OCI-LY3 (cell line): Measurements from ENCODE around the gene GTF3C2.
A peak's percentile ranks its signal among the peaks of the same experiment; 100 is the strongest.
"Not testable (repeated sequence)": the region's sequence is repeated elsewhere in the genome, so short reads cannot be mapped to it uniquely, and the experiment has no call there.

Experiments used
- H2AFZ ChIP-seq: fragments of 200-600, 300-600 bp; shearing (Covaris generic); 2 replicates; pipeline ENCODE4 v1.6.0; 2014; ENCODE audit warnings: antibody characterized with exemption, low read depth, low read length
- H3K27ac ChIP-seq: fragments of 200-600, 300-600 bp; sonication (generic); 2 replicates; pipeline ENCODE4 v1.5.1; 2014; ENCODE audit warnings: mild to moderate bottlenecking, low read length, moderate library complexity, mixed read lengths
- H3K27me3 ChIP-seq: fragments of 200-600, 300-600 bp; sonication (generic); 2 replicates; pipeline ENCODE4 v1.6.1; 2014; ENCODE audit warnings: low read depth, low read length, mixed read lengths
- H3K36me3 ChIP-seq: fragments of 200-600, 300-600 bp; sonication (generic); replicated peaks from 2 replicates; pipeline ENCODE3; 2014; ENCODE audit warnings: low read depth, low read length, mixed read lengths
- H3K4me1 ChIP-seq: fragments of 300-600, 200-600 bp; sonication (generic); 2 replicates; pipeline ENCODE4 v1.6.1; 2014; ENCODE audit warnings: low read length, mixed read lengths
- H3K4me2 ChIP-seq: fragments of 200-600, 300-600 bp; sonication (generic); 2 replicates; pipeline ENCODE4 v1.6.1; 2014; ENCODE audit warnings: low read length, mixed read lengths
- H3K4me3 ChIP-seq: fragments of 300-600, 200-600 bp; sonication (generic); 2 replicates; pipeline ENCODE4 v1.5.1; 2014; ENCODE audit warnings: antibody characterized with exemption, mild to moderate bottlenecking, low read length, moderate library complexity
- H3K79me2 ChIP-seq: fragments of 300-600, 200-600 bp; shearing (Covaris generic); 2 replicates; pipeline ENCODE4 v1.6.1; 2014; ENCODE audit warnings: mild to moderate bottlenecking, low read length, mixed read lengths
- H3K9ac ChIP-seq: fragments of 300-600, 200-600 bp; shearing (Covaris generic); 2 replicates; pipeline ENCODE4 v1.6.0; 2014; ENCODE audit warnings: mild to moderate bottlenecking, low read length, moderate library complexity
- H3K9me3 ChIP-seq: fragments of 200-600, 300-600 bp; shearing (Covaris generic); 2 replicates; pipeline ENCODE4 v1.6.1; 2014; ENCODE audit warnings: low read length, mixed read lengths; ENCODE audit not compliant: insufficient read depth
- H4K20me1 ChIP-seq: fragments of 200-600, 300-600 bp; sonication (generic); 2 replicates; pipeline ENCODE4 v1.6.1; 2016; ENCODE audit warnings: low read length, mixed read lengths; ENCODE audit not compliant: insufficient read depth
- EZH2phosphoT487 ChIP-seq: fragments of 200-600 bp; shearing (Covaris generic); IDR thresholded peaks from 2 replicates; pipeline ENCODE4 v1.6.1; 2018; ENCODE audit warnings: antibody characterized with exemption, mixed run types, low read depth
- TF ChIP-seq, protein P1 (sequence below): fragments of 200-600, 300-600 bp; sonication (generic); IDR thresholded peaks from 2 replicates; pipeline ENCODE4 v1.5.1; 2014; ENCODE audit warnings: antibody characterized with exemption, low read length, low read depth

The GTF3C2 gene

GRCh38 chr2:27303093-27304025 is 53.2 kb downstream of the GTF3C2 start:
- Histone ChIP-seq H3K27me3 (no peaks in the 10 kb centered on the region), H3K79me2 (no peaks in the 10 kb centered on the region), H3K4me3 (peak overlapping the region; percentile 91), H3K9ac (peak overlapping the region; percentile 70), H4K20me1 (no peaks in the 10 kb centered on the region), H3K4me1 (peaks cover 4% of the 10 kb centered on the region), H3K27ac (peak overlapping the region; percentile 10; the same call in 1 of the 2 replicates), H3K4me2 (peak overlapping the region; percentile 94), H2AFZ (peak overlapping the region; percentile 100), H3K9me3 (no peaks in the 10 kb centered on the region), H3K36me3 (no peaks in the 10 kb centered on the region)
- TF ChIP-seq, protein P1, sequence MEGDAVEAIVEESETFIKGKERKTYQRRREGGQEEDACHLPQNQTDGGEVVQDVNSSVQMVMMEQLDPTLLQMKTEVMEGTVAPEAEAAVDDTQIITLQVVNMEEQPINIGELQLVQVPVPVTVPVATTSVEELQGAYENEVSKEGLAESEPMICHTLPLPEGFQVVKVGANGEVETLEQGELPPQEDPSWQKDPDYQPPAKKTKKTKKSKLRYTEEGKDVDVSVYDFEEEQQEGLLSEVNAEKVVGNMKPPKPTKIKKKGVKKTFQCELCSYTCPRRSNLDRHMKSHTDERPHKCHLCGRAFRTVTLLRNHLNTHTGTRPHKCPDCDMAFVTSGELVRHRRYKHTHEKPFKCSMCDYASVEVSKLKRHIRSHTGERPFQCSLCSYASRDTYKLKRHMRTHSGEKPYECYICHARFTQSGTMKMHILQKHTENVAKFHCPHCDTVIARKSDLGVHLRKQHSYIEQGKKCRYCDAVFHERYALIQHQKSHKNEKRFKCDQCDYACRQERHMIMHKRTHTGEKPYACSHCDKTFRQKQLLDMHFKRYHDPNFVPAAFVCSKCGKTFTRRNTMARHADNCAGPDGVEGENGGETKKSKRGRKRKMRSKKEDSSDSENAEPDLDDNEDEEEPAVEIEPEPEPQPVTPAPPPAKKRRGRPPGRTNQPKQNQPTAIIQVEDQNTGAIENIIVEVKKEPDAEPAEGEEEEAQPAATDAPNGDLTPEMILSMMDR, result peak; percentile 78
- no peak for TF ChIP-seq EZH2phosphoT487

- not testable (repeated sequence) for H3K36me3 ChIP-seq, H3K9me3 ChIP-seq, H3K27me3 ChIP-seq, H3K4me1 ChIP-seq, H3K79me2 ChIP-seq, H3K4me3 ChIP-seq, H3K9ac ChIP-seq, H3K27ac ChIP-seq, H3K4me2 ChIP-seq, H4K20me1 ChIP-seq, H2AFZ ChIP-seq
These were observed 56.0 kb downstream of the GTF3C2 start for GRCh38 chr2:27300606-27301005.

GRCh38 chr2:27298391-27299080 is 58.0 kb downstream of the GTF3C2 start:
- no peak for TF ChIP-seq EZH2phosphoT487
- Histone ChIP-seq H3K9ac (no peak overlapping the region), H2AFZ (no peak overlapping the region), H3K4me2 (no peak overlapping the region), H3K79me2 (no peaks in the 10 kb centered on the region), H3K27me3 (peaks cover 8% of the 10 kb centered on the region), H3K27ac (no peak overlapping the region), H3K36me3 (no peaks in the 10 kb centered on the region), H4K20me1 (no peaks in the 10 kb centered on the region), H3K4me1 (peaks cover 11% of the 10 kb centered on the region), H3K4me3 (no peak overlapping the region), H3K9me3 (no peaks in the 10 kb centered on the region)

DNA sequence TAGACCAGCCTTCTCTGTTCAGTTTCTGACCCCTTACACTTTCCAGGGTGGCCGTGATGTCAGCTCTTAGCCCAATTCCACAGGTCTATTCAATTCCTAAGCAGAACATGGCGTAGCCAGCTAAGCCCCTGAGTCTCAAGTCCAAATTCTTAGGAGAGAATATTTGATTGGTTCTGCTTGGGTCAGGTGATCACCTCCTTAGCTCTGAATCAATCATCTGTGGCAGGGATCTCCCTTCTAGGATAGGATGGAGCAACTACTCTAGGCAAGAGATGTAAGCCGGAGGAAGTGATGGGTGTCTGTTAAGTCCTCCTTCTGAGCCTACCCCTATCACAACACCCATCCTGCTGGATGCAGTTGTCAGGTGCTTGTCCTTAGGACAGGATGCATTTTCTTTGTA is 59.4 kb downstream of the GTF3C2 start:
- no peak overlapping the region for H3K4me3 ChIP-seq
- H3K36me3 ChIP-seq, result no peaks in the 10 kb centered on the region
- no peak overlapping the region for H3K4me2 ChIP-seq
- peaks cover 21% of the 10 kb centered on the region for H3K27me3 ChIP-seq
- H3K79me2 ChIP-seq, result no peaks in the 10 kb centered on the region
- H3K9ac ChIP-seq, result no peak overlapping the region
- H2AFZ ChIP-seq, result no peak overlapping the region
- H3K27ac ChIP-seq, result no peak overlapping the region
- peaks cover 8% of the 10 kb centered on the region for H3K4me1 ChIP-seq
- TF ChIP-seq EZH2phosphoT487, result no peak
- TF ChIP-seq, protein P1, result no peak
- H4K20me1 ChIP-seq, result no peaks in the 10 kb centered on the region
- H3K9me3 ChIP-seq, result no peaks in the 10 kb centered on the region

GRCh38 chr2:27296481-27296880 is 60.1 kb downstream of the GTF3C2 start:
- H3K27ac ChIP-seq, result no peak overlapping the region
- no peaks in the 10 kb centered on the region for H3K9me3 ChIP-seq
- H3K4me2 ChIP-seq, result no peak overlapping the region
- peaks cover 8% of the 10 kb centered on the region for H3K4me1 ChIP-seq
- no peak overlapping the region for H3K4me3 ChIP-seq
- no peak for TF ChIP-seq EZH2phosphoT487
- TF ChIP-seq, protein P1, result no peak
- peaks cover 29% of the 10 kb centered on the region for H3K27me3 ChIP-seq
- no peak overlapping the region for H2AFZ ChIP-seq
- H3K79me2 ChIP-seq, result no peaks in the 10 kb centered on the region
- H3K9ac ChIP-seq, result no peak overlapping the region
- H3K36me3 ChIP-seq, result no peaks in the 10 kb centered on the region
- H4K20me1 ChIP-seq, result no peaks in the 10 kb centered on the region
